NCI-H460 (cell line): ENCODE results near the gene ZNRF3. TPM values are rescaled to one million over a fixed set of nuclear protein-coding genes. Genes with fewer than 3 reads are reported as not detected.

Experiments
- DNase-seq: peaks from one replicate; pipeline ENCODE4 v3.0.0-alpha.2; 2016; ENCODE audit warnings: low read depth; ENCODE audit errors: extremely low read depth
- total RNA-seq: library from RNA; depleted of rRNA; stranded (reverse); fragments of >200 nt; shearing (Covaris generic); gene quantifications from 2 replicates; pipeline ENCODE4 v1.2.3, GENCODE V29; 2014

ZNRF3 gene
- total RNA-seq, 1 experiment from 2014 or later: 2.8 TPM

DNA sequence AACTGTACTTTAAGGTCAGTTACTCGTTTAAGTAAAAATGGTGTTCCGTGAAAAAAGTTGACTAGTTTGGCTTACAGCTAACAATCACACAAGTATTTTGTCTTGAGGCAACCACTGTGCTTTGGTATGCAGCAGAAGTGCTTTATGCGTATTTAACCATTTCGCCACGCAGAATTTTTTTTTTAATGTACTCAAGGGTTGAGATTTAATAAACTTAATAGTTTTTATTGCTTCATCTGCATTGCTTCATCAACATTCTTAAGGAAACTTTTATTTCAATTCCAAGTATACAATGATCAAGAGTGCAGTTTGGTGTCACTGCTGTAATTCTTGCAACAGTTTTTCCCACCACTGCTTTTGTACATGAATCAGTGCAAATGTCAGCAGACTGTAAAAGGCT, 66.4 kb downstream of the ZNRF3 start:
- no peak for DNase-seq

DNA sequence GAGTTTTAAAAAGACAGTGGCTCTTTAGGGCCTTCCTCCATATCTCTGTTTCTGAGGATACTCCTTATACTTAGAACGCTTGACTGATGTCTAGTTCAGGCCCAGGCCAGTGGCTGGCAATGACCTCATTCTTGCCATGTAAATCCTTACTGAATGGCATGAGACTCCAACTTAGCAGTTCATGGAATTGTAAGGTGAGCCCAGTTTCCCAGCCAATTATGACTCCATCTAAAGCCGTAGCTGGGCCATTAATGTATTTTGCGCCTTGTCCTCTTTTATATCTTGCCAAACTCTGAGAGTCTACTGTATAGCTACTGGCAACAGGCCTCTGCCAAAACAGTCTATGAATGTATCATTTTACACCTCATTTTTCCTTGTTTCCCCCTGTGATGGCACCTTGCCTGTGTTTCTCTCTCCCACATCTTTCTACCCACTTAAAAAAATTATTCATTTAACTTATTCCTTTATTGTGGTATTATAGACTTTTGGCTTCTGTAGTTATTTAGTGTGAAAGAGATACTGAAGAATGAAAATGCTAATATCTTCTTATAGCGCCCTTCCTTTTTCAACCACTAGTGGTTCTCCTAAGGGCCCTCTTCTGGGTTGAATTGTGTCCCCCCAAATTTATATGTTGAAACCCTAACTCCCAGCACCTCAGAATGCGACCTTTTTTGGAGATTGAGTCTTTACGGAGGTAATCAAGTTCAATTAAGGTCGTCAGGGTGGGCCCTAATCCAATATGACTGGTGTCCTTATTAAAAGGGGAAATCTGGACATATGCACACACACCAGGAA, 67.4 kb downstream of the ZNRF3 start:
- DNase-seq: no peak

DNA sequence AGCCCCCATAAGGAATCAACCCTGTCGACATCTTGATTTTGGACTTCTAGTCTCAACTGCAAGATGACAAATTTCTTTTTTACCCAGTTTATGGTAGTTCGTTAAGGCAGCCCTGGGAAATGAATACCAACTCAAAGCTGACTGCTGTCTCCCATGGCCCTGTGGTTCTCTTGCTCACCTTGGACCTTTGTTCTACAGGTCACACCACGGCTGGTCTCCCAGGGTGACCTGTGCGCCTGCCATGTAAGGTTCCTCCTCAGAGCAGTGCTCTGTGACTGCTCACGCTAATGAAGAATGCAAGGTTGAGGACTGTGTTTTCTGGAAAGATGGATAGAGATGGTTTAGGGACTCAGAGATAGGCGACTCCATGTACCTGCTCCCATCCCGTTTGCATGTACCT, 68.2 kb downstream of the ZNRF3 start:
- no peak for DNase-seq

DNA sequence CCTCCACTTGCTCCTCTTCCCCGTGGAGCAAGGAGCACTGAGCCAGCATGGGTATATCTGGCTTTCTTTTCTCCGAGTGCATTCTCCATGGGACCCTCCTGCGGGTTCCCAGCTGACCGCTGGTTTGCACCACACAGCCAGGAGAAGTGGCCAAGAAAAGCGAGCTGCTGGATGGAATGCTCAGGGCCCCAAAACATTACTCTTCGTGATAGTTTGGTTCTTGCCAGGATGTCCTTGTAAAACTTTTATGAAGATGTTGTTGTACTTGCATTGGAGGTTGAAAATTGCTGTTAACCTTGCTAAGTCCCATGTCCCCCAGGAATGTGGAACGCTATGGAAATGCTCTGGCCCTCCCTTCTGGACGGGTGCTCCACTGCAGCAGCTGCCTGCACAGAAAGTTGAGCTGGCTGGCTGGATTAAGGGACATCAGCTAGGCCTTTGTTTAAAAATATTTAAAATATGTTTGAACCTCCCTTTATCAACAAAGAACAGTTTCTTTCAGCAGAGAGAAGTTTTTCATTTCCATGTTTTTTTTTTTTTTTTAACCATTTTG, 68.7 kb downstream of the ZNRF3 start:
- DNase-seq: no peak

DNA sequence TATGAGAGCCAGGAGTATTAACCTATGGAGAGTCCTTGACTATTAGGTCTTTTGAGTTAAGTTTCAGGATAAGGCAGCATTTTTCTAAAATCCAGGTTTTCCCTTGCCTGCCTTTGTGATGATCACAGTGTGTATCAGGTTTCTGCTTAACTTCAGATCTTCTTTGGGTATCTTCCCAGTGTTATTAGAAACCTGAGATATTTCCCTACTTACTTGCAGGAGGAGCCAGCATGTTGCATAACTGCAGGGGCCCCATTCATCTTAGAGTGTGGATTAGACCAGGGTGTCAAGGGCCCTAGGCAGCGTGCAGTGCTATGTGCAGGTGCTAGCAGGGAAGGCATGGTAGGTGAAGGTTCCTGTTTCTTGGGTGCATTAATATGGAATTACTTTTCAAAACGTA, 69.5 kb downstream of the ZNRF3 start:
- DNase-seq: no peak

DNA sequence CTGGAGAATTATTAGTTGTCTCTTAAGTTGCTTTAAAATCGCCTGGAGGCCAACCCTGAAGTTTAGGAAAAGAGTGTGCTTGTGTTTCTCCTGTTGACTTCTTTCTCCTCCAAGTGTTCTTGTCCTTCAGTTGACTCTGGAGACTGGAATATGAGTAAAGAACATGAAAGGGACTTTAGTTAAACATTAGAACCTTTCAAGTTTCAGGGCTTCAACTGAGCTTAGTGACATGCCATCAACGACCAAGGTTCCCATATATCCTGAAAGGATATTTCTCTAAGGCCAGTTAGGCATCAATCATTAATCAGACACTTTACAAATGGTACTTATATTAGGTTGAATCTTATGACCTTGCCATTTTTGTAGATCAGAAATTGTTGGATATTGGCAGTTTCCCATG, 70.0 kb downstream of the ZNRF3 start:
- DNase-seq: no peak

DNA sequence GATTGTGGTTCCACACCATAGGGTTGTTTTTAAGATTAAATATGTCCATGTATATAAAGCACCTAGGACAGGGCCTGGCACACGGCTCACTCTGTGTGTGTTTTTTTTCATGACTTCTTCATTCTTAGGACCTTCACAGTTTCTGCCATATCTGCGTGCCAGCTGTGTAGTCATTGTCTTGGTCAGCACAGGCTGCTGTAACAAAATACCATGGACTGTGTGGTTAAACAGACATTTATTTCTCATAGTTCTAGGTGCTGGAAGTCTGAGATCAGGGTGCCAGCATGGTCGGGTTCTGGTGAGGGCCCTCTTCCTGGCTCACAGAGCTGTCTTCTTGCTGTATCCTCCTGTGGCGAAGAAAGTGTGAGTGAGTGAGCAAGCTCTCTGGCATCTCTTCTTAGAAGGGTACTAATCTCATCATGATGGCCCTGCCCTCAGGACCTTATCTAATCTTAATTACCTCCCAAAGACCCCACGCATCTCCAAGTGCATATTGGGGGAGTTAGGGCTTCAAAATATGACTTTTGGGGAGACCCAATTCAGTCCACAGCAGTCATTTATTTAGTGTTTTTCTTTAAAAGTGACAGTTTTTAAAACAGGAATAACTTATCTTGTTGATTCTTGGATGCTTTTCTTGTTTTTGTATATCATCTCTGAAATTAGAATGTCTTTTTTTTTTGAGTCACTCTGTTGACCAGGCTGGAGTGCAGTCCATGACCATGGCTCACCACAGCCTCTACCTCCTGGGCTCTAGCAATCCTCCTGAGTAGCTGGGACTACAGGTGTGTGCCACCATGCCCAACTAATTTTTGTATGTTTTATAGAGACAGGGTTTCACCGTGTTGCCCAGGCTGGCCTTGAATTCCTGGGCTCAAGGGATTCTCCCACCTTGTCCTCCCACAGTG, 70.9 kb downstream of the ZNRF3 start:
- no peak for DNase-seq

DNA sequence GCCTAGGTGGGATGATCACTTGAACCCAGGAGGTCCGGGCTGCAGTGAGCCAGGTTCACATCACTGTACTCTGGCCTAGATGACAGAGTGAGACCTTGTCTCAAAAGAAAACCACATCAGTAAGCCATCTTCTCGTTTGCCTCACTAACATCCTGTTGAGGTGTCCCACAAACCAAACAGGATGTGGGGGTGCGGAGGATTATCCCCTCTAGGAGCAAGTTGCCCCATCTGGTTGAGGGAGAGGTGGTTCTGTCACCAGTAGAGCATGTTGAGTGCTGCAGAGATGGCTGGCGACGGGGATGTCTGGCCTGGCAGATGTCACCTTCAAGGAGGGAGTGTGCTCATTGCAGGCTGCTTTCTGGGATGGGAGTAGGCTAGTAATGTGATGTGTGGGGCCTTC, 72.4 kb downstream of the ZNRF3 start:
- no peak for DNase-seq

DNA sequence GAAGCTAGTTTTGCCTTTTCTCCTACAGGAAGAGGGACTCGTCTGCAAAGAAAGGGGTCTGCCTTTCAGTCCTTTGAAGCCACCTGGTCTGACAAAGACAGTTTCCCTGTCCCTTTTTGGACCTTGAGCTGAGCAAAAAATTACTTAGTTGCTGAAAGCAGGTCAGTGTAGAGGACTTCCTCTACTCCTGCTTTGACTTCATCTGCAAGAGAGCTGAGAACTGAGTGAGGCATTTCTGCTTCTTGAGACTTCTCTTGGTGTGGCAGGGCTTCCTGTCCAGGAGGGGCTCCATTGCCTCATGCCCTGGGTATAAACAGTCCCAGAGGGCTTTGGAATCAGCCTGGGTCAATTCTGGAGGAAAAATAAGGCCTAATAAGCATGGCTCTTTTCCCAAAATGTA, 73.1 kb downstream of the ZNRF3 start:
- DNase-seq: no peak

DNA sequence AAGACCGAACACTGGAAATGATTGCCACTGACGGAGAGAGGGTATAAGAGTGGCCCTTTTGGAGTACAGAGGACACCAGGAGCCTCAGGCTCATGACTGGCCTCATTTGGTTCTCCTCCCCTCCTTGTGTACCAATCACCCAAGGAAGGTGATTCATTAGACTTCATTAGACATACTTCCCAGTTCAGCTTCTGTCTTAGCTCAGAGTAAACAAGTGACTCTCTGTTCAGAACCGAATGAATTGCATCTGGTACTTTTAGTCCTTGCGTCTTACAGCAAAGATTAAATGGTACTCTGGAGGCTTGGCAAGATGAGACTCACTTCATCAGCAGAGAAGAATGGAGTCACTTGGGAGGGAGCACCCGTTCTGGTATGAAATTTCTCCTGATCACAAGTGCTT, 75.2 kb downstream of the ZNRF3 start:
- no peak for DNase-seq

DNA sequence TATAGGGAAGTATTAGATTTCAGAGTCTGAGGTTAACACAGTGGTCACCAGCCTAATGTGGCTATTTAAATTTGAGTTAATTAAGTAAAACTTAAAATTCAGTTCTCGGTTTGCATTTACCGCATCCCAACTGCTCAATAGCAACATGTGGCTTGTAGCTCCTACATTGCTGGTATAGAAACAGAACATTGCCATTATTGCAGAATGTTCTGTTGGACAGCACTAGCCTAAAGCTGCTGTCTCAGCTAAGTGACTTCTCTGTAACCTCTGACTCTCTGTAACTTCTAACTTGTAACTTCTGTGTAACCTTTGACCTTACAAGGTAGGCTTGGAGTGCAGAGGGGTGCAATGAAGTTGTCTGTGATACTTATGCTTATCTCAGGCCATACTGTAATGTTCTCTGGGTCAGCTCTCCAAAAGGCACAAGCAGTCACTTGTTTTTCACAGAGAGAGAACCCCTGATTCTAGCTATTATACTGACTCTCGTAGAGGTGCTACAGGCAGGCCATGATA, 78.7 kb downstream of the ZNRF3 start:
- DNase-seq: no peak

DNA sequence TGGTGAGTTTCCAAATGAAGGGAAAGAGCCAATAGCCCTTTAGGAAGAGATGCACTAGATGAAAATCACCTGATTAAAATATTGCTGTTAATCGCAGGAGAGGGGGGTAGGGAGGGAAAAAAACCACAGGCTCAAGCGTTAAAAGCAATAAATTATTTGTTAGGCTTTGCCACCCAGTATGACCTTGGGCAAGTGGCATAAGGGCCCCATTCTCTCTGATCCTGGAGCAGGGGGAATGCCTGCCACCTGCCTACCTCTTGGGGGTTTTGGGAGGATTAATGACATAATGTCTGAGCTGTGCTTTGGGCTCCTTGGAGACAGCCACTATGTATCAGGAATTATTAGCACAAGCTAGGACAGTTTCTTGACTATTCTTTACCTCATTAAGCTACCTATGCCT, 80.0 kb downstream of the ZNRF3 start:
- no peak for DNase-seq

DNA sequence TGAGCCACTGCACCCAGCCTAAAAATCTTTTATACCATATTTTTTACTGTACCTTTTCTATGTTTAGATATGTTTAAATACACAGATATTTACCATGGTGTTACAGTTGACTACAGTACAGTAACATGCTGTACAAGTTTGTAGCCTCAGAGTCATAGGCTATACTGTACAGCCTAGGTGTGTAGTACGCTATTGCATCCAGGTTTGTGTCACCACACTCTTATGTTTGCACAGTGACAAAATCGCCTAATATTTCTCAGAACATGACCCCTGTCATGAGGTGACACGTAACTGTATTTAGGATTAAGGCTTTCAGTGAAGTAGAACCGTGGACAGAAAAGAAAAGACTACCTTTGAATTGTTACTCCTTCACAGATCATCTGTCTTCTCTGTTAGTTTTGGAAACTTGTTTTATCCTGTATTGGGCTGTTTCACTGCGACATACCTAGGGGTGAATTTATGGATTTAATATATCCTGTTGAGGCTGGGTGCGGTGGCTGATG, 83.8 kb downstream of the ZNRF3 start:
- no peak for DNase-seq

DNA sequence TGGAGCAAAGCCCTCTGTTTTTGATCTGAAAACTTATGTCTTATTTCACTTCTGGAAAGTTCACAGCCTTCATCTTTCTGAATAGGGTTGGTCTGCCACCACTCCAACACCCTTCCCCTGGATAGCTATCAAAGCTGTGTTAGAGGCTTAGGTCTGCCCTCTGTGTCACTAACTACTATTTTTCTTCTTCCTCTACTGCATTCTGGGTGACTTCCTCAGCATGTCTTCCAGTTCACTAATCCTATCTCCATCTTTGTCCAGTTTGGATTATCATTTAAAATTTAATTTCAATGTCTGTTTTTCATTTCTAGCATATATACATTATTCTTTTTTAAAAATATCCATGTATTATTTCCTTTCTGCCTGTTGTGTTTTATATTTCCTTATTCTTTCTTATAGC, 84.6 kb downstream of the ZNRF3 start:
- no peak for DNase-seq

DNA sequence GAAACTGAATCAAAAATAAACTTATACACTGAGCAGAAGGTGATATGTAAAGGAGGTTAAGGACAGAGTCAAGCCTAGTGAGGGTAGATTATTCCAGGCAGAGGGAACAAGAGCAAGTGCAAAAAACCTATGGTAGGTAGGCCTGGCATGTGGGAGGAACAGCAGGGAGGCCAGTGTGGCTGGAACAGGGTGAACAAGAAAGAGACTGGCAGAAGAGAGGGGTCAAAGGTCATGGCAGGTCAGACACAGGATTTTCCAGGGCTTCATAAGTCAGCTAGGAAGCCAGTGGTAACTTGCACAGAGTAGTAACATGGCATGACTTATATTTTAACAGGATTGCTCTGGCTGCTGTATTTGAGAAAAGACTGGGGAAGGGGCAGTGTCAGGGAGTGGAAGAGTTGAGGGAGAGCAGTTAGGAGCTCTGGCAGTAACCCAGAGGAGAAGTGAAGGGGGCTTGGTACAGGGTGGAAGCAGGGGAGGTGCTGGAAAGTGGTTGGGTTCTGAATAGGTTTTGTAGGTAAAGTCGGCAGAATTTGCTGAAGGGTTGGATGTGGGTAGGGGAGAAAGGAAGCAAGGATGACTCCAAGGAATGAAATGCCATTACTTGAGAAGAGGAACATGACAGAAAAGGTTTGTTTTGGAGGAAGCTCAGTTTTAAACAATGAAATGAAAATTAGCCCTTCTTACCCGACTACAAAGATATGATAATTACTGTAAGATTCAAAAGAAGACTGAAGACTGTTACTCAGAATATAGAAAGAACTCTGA, 86.2 kb downstream of the ZNRF3 start:
- no peak for DNase-seq

DNA sequence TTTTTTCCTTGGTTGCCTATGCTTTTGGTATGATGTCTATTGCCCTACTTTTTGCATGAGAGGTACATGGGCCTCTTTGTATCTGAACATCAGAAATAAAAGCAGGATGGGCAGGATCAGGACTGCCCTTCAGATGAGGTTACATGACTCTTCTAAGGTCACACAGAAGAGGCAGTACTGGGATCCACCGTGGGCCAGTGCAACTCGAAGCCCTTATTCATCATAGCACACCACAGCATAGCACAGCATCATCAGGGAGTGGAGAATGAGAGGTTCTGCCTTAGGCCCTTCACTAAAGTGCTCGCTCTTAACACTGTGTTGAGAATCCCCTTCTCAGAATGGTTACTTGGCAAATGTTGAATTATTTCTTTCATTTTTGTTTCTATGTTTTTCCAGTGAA, 90.0 kb downstream of the ZNRF3 start:
- DNase-seq: no peak

DNA sequence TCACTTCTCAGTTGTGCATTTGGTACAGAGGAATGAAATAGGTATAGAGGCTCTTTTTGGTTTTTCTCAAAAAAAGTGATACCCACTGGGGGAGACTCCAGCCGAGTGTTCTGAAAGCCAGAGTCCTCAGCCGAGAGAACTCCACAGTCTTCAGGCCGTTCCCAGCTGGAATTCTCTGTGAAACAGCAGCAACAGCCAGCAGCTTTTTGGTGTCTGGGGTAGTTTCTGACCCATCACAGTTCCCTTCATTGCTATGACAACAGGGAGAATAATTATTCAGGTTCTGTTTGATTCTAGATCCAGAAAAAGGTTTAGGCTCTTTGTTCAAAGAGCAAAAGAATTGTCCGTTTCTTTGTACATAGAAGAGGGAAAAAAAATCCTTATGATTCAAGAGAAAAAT, 93.7 kb downstream of the ZNRF3 start:
- no peak for DNase-seq

DNA sequence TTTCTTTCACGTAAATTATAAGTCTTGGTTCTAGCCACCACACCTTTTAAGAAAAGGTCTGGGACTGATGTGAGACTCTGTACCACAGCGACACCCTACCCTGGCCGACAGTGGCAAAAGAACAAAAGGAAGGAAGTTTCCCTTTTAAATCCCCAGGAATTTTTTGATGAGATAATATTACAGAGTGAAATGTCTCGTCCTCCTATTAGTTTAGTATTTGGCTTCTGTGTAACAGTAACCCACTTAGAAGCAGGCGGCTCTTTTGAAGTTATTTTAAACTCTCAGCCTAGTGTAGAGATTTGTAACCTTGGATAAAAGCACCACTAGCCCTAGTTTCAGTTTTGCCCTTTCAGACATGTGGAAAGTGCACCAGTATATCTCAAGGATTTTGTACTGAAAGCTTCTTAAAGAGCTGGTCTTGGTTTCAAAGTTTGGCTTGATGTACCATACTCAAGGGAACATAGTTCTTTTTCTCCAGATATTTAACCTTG, 94.2 kb downstream of the ZNRF3 start:
- no peak for DNase-seq

DNA sequence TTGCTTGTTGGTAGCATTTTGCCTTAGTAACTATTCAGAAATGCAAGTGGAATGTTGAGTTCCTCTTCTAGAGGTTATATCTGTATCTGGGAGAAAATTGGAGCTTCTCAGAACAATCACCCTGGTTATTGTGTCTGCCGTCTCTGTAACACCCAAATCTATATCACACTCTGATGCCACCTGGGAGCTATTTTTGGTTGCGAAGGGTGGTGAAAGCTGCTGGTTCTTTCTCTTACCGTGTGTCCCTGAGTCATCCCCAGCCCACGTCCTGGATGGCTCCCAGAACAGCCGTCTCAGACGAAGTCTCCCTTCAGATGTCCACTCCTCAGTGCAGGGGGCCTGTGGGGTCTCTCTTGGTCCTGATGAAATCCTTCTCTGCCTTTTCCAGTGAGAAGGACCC, 94.8 kb downstream of the ZNRF3 start:
- DNase-seq: no peak
